IMR-90 (cell line): ENCODE measurements around the gene PLXNA4. TPM values are rescaled to one million over a fixed set of nuclear protein-coding genes. Genes with fewer than 3 reads are reported as not detected.

Experiments
- ATAC-seq: fragments of 200-7000 bp; cut with Tn5 transposase; 2 replicates; pipeline ENCODE4 v1.9.1; 2020; ENCODE audit warnings: low read depth, mild to moderate bottlenecking, moderate library complexity
- BruUV-seq: library from RNA; stranded (reverse); fragments of 400-500 nt; replicated peaks from 2 replicates; lab custom pipeline; 2021; lab: Mats Ljungman, UMichigan
- CTCF ChIA-PET: fragments of 300-600 bp; formaldehyde crosslinking; extraction: SDS; loops from one replicate; lab custom pipeline; 2021; ENCODE audit warnings: antibody characterized with exemption; lab: Yijun Ruan, JAX
- POLR2A ChIA-PET: fragments of 300-600 bp; sonication (Branson Sonifier 250); formaldehyde crosslinking; loops from one replicate; lab custom pipeline; 2022; ENCODE audit warnings: antibody characterized with exemption; ENCODE audit not compliant: unreplicated experiment; lab: Charles Lee
- DNase-seq: peaks from one replicate; pipeline ENCODE4 v3.0.0; 2013
- H2AFZ ChIP-seq: replicated peaks from 2 replicates; pipeline ENCODE3; 2013; ENCODE audit warnings: low read length, mild to moderate bottlenecking; ENCODE audit not compliant: poor library complexity
- H2AK5ac ChIP-seq: 2 replicates; pipeline ENCODE4 v1.6.1; 2013; ENCODE audit warnings: low read depth, low read length, inconsistent platforms
- H2AK9ac ChIP-seq: replicated peaks from 2 replicates; pipeline ENCODE3; 2013; ENCODE audit warnings: mild to moderate bottlenecking, low read depth, low read length, moderate library complexity; ENCODE audit not compliant: poor library complexity
- H2BK120ac ChIP-seq: 2 replicates; pipeline ENCODE4 v1.6.1; 2013; ENCODE audit warnings: low read depth, low read length, inconsistent platforms
- H2BK15ac ChIP-seq: 3 replicates; pipeline ENCODE4 v1.6.1; 2013; ENCODE audit warnings: low read depth, low read length, inconsistent platforms
- H2BK20ac ChIP-seq: 2 replicates; pipeline ENCODE4 v1.6.1; 2013; ENCODE audit warnings: low read depth, mild to moderate bottlenecking, inconsistent platforms, low read length, moderate library complexity
- H2BK5ac ChIP-seq: 2 replicates; pipeline ENCODE4 v1.6.1; 2013; ENCODE audit warnings: mild to moderate bottlenecking, low read depth, low read length, inconsistent platforms; ENCODE audit not compliant: poor library complexity, severe bottlenecking
- H3K14ac ChIP-seq: replicated peaks from 2 replicates; pipeline ENCODE4 v1.6.1; 2013; ENCODE audit warnings: low read depth, low read length, inconsistent platforms
- H3K18ac ChIP-seq: 2 replicates; pipeline ENCODE4 v1.6.1; 2013; ENCODE audit warnings: low read depth, low read length, control low read depth
- H3K23ac ChIP-seq: 2 replicates; pipeline ENCODE4 v1.6.1; 2013; ENCODE audit warnings: low read depth, low read length, inconsistent platforms
- H3K27ac ChIP-seq: 2 replicates; pipeline ENCODE4 v1.5.1; 2013; ENCODE audit warnings: mild to moderate bottlenecking, control low read depth, low read length; ENCODE audit not compliant: insufficient read depth
- H3K27me3 ChIP-seq: 2 replicates; pipeline ENCODE4 v1.6.1; 2013; ENCODE audit warnings: low read length; ENCODE audit not compliant: control insufficient read depth, insufficient read depth
- H3K36me3 ChIP-seq: 2 replicates; pipeline ENCODE4 v1.6.1; 2013; ENCODE audit warnings: low read length, mixed read lengths; ENCODE audit not compliant: control insufficient read depth, insufficient read depth
- H3K4ac ChIP-seq: 2 replicates; pipeline ENCODE4 v1.6.1; 2013; ENCODE audit warnings: low read depth, low read length, inconsistent platforms
- H3K4me1 ChIP-seq: 2 replicates; pipeline ENCODE4 v1.6.1; 2013; ENCODE audit warnings: low read length, mixed read lengths; ENCODE audit not compliant: control insufficient read depth, insufficient read depth
- H3K4me2 ChIP-seq: 2 replicates; pipeline ENCODE4 v1.6.1; 2013; ENCODE audit warnings: low read depth, mild to moderate bottlenecking, control low read depth, low read length, moderate library complexity
- H3K4me3 ChIP-seq: 2 replicates; pipeline ENCODE4 v1.5.1; 2013; ENCODE audit warnings: low read depth, mild to moderate bottlenecking, control low read depth, low read length, moderate library complexity; ENCODE audit not compliant: insufficient read depth
- H3K56ac ChIP-seq: 2 replicates; pipeline ENCODE4 v1.6.1; 2013; ENCODE audit warnings: low read length, inconsistent platforms; ENCODE audit not compliant: insufficient read depth; ENCODE audit errors: extremely low read depth
- H3K79me1 ChIP-seq, 2 experiments: 2 replicates each; pipeline ENCODE4 v1.6.1; 2013; ENCODE audit warnings: low read length in 2 of 2, inconsistent platforms in 1 of 2, low read depth in 1 of 2
- H3K9ac ChIP-seq: 2 replicates; pipeline ENCODE4 v1.6.1; 2013; ENCODE audit warnings: low read depth, low read length, control low read depth
- H3K9me1 ChIP-seq: 2 replicates; pipeline ENCODE4 v1.6.1; 2013; ENCODE audit warnings: low read length, inconsistent platforms; ENCODE audit not compliant: insufficient read depth
- H3K9me3 ChIP-seq: 2 replicates; pipeline ENCODE4 v1.6.1; 2013; ENCODE audit warnings: low read length; ENCODE audit not compliant: control insufficient read depth, insufficient read depth
- H4K20me1 ChIP-seq: 2 replicates; pipeline ENCODE4 v1.6.1; 2013; ENCODE audit warnings: low read length, inconsistent platforms; ENCODE audit not compliant: insufficient read depth
- H4K5ac ChIP-seq: 2 replicates; pipeline ENCODE4 v1.6.1; 2013; ENCODE audit warnings: mild to moderate bottlenecking, low read depth, low read length, control low read depth
- H4K8ac ChIP-seq, 2 experiments: 2 replicates each; pipeline ENCODE4 v1.6.1; 2013; ENCODE audit warnings: low read depth in 2 of 2, low read length in 2 of 2, control low read depth in 1 of 2, inconsistent platforms in 1 of 2
- H4K91ac ChIP-seq: 2 replicates; pipeline ENCODE4 v1.6.1; 2013; ENCODE audit warnings: low read depth, low read length, inconsistent platforms; ENCODE audit not compliant: insufficient read depth
- BHLHE40 ChIP-seq: fragments of 150-350 bp; IDR thresholded peaks from 2 replicates; pipeline ENCODE4 v1.6.1; 2016; ENCODE audit warnings: mild to moderate bottlenecking, low read depth, low read length
- CEBPB ChIP-seq: IDR thresholded peaks from 2 replicates; pipeline ENCODE4 v1.6.1; 2012; ENCODE audit warnings: low read depth, low read length, improper control_type of control experiment
- CHD1 ChIP-seq: IDR thresholded peaks from 2 replicates; pipeline ENCODE4 v1.6.1; 2012; ENCODE audit warnings: low read depth, low read length, improper control_type of control experiment
- FOS ChIP-seq: fragments of 150-350 bp; IDR thresholded peaks from 2 replicates; pipeline ENCODE4 v1.6.1; 2016; ENCODE audit warnings: low read depth, low read length
- MAZ ChIP-seq: IDR thresholded peaks from 2 replicates; pipeline ENCODE4 v1.6.1; 2012; ENCODE audit warnings: low read depth, mild to moderate bottlenecking, low read length, improper control_type of control experiment, moderate library complexity, borderline replicate concordance
- MXI1 ChIP-seq: IDR thresholded peaks from 2 replicates; pipeline ENCODE4 v1.6.1; 2012; ENCODE audit warnings: low read depth, mild to moderate bottlenecking, low read length, moderate library complexity, borderline replicate concordance
- NFE2L2 ChIP-seq: fragments of 150-350 bp; IDR thresholded peaks from 2 replicates; pipeline ENCODE4 v1.6.1; 2016; ENCODE audit warnings: low read depth, mild to moderate bottlenecking, low read length
- POLR2A ChIP-seq: IDR thresholded peaks from 2 replicates; pipeline ENCODE4 v1.6.1; 2012; ENCODE audit warnings: mild to moderate bottlenecking, low read depth, low read length
- RAD21 ChIP-seq: IDR thresholded peaks from 2 replicates; pipeline ENCODE4 v1.6.1; 2012; ENCODE audit warnings: low read length, improper control_type of control experiment
- RCOR1 ChIP-seq: IDR thresholded peaks from 2 replicates; pipeline ENCODE4 v1.6.1; 2012; ENCODE audit warnings: mild to moderate bottlenecking, low read length, improper control_type of control experiment; ENCODE audit not compliant: insufficient replicate concordance
- RFX5 ChIP-seq: IDR thresholded peaks from 2 replicates; pipeline ENCODE4 v1.8.0; 2012; ENCODE audit warnings: low read depth, mild to moderate bottlenecking, low read length, moderate library complexity
- WGBS, 2 experiments: methylation state at CpG; one replicate each; pipeline versions ENCODE4 v1.1.5 to v1.1.7; 2013; ENCODE audit warnings: missing lambda C conversion rate in 2 of 2; ENCODE audit not compliant: insufficient read length in 1 of 2; ENCODE audit errors: extremely low coverage in 2 of 2; 5-methylcytosine and 5-hydroxymethylcytosine counted together
- dilution Hi-C: fragments of 300-500 bp; cut with HindIII; formaldehyde crosslinking; loops from one replicate; pipeline ENCODE4 v1.14.3; 2018; ENCODE audit warnings: low sequenced_read_pairs; ENCODE audit not compliant: unreplicated experiment
- in situ Hi-C: fragments of 300-500 bp; cut with MboI; formaldehyde crosslinking; loops from 3 replicates; pipeline ENCODE4 v1.14.3; 2019; ENCODE audit warnings: low sequenced_read_pairs, inconsistent platforms, mixed read lengths
- intact Hi-C: fragments of 100-400 bp; cut with micrococcal nuclease; formaldehyde crosslinking; loops from 2 replicates; pipeline ENCODE4 v1.10.0; 2022
- polyA plus RNA-seq, 3 experiments: library from polyadenylated mRNA; depleted of rRNA; stranded (reverse); fragments of >200 nt; gene quantifications; 2 replicates each; pipeline ENCODE4 v1.2.3, GENCODE V29; 2012; ENCODE audit warnings: low replicate concordance in 1 of 3
- total RNA-seq: library from RNA; depleted of rRNA; stranded (reverse); fragments of >200 nt; gene quantifications from 2 replicates; pipeline ENCODE4 v1.2.3, GENCODE V29; 2012
- TF ChIP-seq, protein P1 (sequence below): fragments of 150-350 bp; IDR thresholded peaks from 2 replicates; pipeline ENCODE4 v1.6.1; 2016; ENCODE audit warnings: low read depth, mild to moderate bottlenecking, low read length, moderate library complexity, borderline replicate concordance

Gene PLXNA4
- total and polyA plus RNA-seq, 2 of the 4 experiments (the other 2 are of a cell fraction): under 0.01 TPM

DNA sequence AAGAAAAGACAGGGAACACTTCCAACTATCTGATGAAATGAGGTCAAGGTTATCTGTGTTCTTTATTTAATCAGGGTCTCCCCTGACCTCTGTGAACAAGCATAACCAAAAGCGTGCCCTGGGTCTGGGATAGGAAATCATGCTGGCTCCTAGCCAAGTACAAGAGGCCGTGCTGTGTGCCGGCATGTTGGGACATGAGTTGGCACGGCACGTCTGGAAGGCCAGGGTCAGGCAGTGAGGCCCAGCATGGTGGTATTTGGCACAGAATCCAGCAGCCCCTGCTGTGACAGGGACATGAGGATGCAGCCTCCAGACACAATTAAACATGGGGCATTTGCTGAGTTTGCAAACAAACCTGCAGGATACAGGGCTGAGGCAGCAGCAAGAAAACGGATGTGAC is 320.4 kb downstream of the PLXNA4 start:
- intact Hi-C loops (loop anchor here (10.0 kb wide), 1 partner anchor 571 kb away; no protein-coding TSS in a partner anchor), in situ Hi-C loops (no loop called here), dilution Hi-C loops (no loop called here)
- H3K9ac ChIP-seq: no peak overlapping the region
- no peak overlapping the region for H4K91ac ChIP-seq
- H3K4me1 ChIP-seq: no peaks in the 10 kb centered on the region
- peak overlapping the region; percentile 23 for H2AFZ ChIP-seq
- H3K4me3 ChIP-seq: no peak overlapping the region
- no peak overlapping the region for H2AK9ac ChIP-seq
- H3K27me3 ChIP-seq: no peaks in the 10 kb centered on the region
- no peaks in the 10 kb centered on the region for H3K9me3 ChIP-seq
- DNase-seq (no peak), ATAC-seq (no peak)
- H4K5ac ChIP-seq: no peak overlapping the region
- no peaks in the 10 kb centered on the region for H3K79me1 ChIP-seq
- H2AK5ac ChIP-seq: no peak overlapping the region
- no peaks in the 10 kb centered on the region for H3K36me3 ChIP-seq
- WGBS, 2 experiments: 60% methylated on average over 1 of the region's 6 CpGs; no CpG with 5 or more reads in 1 of the 2 experiments
- no peak overlapping the region for H2BK120ac ChIP-seq
- CTCF ChIA-PET: no interaction called here
- no peak overlapping the region for H3K56ac ChIP-seq
- no peaks in the 10 kb centered on the region for H3K9me1 ChIP-seq
- no peak overlapping the region for H2BK20ac ChIP-seq
- H2BK5ac ChIP-seq: no peak overlapping the region
- no peak for TF ChIP-seq MXI1
- TF ChIP-seq CHD1: no peak
- TF ChIP-seq FOS: no peak
- TF ChIP-seq NFE2L2: no peak
- no peak for TF ChIP-seq POLR2A
- TF ChIP-seq CEBPB: no peak
- TF ChIP-seq, protein P1, sequence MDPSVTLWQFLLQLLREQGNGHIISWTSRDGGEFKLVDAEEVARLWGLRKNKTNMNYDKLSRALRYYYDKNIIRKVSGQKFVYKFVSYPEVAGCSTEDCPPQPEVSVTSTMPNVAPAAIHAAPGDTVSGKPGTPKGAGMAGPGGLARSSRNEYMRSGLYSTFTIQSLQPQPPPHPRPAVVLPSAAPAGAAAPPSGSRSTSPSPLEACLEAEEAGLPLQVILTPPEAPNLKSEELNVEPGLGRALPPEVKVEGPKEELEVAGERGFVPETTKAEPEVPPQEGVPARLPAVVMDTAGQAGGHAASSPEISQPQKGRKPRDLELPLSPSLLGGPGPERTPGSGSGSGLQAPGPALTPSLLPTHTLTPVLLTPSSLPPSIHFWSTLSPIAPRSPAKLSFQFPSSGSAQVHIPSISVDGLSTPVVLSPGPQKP: no peak
- TF ChIP-seq RAD21: no peak
- TF ChIP-seq RCOR1: no peak
- TF ChIP-seq RFX5: no peak
- TF ChIP-seq MAZ: no peak
- no peak for TF ChIP-seq BHLHE40
- H3K23ac ChIP-seq: no peak overlapping the region
- BruUV-seq: no TSS peak
- H3K4me2 ChIP-seq: no peak overlapping the region
- no peak overlapping the region for H3K4ac ChIP-seq
- POLR2A ChIA-PET: no interaction called here
- no peak overlapping the region for H4K8ac ChIP-seq
- no peak overlapping the region for H3K27ac ChIP-seq
- H4K20me1 ChIP-seq: no peaks in the 10 kb centered on the region
- H3K18ac ChIP-seq: no peak overlapping the region
- no peak overlapping the region for H2BK15ac ChIP-seq
- no peak overlapping the region for H3K14ac ChIP-seq
